Ureter (tissue), 1 donor: ENCODE measurements around the gene KIF26A. TPM values are rescaled to one million over a fixed set of nuclear protein-coding genes. Genes with fewer than 3 reads are reported as not detected.

Source experiments
- DNase-seq: peaks from one replicate; pipeline ENCODE4 v3.0.0-alpha.2; 2020; ENCODE audit warnings: low spot score
- total RNA-seq: library from RNA; stranded (reverse); gene quantifications from one replicate; pipeline ENCODE4 v1.2.4, GENCODE V29; 2023
- donor health status: DM: yes; HTN: yes; CAD: no.

Gene KIF26A
- total RNA-seq, 1 donor from 2014 or later: 6.1 TPM

DNA sequence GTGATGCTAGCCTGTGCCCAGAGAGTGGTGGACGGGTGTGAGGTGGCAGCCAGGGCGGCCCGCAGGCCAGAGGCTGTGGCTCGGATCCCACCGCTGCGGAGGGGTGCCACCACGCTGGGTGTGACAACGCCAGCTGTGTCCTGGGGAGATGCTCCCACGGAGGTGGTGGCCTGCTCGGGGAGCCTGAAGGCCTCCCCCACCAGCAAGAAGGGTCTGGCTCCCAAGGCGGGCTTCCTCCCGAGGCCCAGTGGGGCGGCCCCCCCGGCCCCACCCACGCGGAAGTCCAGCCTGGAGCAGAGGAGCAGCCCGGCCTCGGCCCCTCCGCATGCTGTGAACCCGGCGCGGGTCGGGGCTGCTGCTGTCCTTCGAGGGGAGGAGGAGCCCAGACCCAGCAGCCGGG is 38.2 kb downstream of the KIF26A start:
- DNase-seq: no peak

DNA sequence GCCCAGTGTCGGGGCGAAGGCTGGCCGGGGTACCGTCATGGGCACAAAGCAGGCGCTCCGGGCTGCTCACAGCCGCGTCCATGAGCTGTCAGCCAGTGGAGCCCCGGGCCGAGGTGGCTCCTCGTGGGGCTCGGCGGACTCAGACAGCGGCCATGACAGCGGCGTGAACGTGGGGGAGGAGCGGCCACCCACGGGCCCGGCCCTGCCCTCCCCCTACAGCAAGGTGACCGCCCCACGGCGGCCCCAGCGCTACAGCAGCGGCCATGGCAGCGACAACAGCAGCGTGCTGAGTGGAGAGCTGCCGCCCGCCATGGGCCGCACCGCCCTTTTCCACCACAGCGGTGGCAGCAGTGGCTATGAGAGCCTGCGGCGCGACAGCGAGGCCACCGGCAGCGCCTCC is 39.0 kb downstream of the KIF26A start:
- no peak for DNase-seq

DNA sequence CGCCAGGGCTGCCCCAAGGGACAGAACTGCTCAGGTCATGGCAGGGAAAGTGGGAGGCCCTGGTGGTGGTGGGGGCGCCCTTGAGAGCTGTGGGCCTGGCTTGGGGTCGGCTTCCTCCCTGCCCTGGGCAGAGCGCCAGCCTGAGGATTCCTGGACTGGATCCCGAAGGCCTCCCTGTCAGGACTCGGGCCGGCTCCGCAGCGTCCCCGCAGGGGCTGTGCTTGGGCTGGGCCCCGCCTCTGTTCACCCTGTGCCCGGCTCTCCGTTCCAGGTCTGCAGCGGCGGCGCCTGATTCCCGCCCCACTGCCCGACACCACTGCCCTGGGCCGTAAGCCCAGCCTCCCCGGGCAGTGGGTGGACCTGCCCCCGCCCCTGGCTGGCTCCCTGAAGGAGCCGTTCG is 39.9 kb downstream of the KIF26A start:
- DNase-seq: no peak

DNA sequence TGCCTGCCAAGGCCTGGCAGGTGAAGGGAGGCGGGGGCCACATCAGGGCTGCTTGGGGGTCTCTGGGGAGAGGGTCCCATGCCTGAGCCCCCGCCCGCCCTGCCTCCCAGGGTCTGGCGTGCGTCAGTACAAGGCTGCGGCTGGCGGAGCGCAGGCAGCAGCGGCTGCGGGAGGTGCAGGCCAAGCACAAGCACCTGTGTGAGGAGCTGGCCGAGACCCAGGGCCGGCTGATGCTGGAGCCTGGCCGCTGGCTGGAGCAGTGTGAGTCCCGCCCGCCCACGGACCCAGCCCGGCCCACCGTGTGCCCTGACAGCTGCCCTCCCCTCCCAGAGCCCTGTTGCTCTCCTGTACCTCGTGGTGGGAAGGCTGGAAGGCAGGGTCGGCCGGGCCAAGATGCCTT is 40.7 kb downstream of the KIF26A start:
- DNase-seq: no peak

DNA sequence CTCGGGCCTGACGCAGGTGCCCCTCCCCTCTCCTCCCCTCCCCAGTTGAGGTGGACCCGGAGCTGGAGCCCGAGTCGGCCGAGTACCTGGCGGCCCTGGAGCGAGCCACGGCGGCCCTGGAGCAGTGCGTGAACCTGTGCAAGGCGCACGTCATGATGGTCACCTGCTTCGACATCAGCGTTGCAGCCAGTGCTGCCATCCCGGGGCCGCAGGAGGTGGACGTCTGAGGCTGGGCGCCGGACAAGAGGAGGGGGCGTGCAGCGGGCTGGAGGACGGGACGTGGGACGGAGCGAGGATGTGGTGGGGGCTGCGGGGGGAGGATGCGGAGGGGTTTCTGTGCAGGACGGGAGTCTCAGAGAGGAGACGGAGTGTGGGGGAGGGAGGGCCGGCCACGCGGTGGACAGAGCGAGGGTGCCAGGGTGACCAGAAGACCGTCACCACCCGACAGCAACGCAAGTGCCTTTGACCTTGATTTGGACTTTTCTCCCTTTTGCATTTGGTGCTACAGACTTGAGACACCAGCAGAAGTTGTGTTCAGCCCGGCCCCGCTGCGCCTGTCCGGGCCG is 41.3 kb downstream of the KIF26A start:
- no peak for DNase-seq

DNA sequence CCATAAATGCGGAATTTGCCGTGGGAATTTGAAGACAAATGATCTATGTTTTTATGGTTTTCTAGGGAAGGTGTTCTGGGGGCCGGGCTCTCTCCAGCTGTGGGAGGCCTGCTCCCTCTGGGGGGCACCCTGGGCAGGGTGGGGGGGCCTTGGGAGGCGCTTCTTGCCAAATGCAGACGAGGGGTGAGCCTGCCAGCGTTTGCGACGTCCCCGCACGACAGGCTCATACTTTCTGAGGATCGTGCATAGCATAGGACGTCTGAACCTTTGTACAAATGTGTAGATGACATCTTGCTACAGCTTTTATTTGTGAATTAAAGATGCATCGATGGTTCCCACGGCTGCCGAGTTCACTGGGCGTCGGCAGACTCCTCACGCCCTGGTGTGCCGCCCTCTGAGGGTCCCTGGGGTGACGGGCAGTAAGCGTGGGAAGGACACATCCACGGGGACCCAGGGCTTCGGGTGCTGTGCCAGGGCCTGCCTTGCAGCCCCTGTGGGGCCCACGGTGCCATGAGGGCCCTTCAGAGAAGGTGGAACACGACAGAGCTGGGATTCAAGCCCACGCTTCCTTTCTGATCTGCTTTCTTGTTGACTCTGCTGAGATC is 42.3 kb downstream of the KIF26A start:
- no peak for DNase-seq

DNA sequence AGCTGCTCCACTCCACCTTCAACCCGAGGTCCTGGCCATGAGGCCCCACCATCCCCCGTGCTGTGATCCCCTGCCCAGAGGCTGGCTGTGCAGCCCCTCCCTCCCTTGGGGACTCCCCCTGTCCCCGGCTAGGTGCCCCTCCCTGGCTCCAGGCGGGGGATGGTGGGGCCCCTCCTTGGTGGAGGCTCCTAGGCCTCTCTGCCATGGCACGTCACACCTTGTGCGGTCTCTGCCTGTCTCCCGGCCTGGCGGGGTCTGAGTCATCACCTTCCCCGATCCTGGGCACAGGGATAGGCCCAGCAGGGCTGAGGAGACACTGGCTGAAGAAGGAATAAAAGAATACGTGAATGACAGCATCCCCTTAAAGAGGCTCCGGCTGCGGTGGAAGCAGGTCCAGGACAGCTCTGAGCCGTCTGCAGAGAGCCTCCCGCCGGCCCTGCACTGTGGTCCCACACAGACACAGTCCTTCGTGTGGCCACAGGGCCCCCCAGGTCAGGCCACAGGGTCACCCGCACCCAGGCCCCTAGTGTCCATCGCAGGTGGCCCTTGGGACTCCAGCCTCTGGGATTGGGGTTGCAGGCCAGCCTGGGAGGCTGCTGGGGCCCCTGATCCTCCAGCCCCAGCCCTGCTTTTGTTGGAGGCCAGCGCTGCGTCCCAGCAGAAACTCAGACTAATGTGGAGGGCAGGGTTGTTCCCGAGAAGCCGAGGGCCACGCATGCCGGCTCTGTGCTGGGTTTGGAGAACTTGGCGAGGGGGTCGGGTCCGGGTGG is 43.6 kb downstream of the KIF26A start:
- no peak for DNase-seq

DNA sequence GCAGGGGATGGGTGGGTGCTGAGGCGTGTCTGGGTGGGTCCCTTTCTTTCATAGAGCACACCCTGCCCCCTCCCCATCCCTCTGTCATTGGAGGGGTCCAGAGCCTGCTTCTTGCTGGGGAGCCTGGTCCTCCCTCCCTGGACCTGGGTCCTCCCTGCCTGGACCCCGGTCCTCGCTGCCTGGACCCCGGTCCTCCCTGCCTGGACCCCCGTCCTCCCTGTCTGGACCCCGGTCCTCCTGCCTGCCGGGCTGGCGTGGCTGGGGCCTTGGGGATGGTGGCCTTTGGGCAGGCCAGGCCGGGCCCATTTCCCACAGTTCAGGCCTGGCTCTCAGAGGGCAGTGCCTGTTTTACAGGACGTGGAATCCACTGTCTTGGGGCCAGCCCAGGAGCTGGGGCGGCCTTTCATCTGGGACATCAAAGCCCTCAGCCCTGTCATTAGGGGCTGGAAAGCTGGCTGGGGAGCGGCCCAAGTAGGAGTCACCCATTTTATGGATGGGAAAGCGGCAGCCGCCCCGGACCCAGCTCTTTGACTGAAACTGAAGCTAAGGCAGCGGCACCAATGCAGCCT is 44.6 kb downstream of the KIF26A start:
- no peak for DNase-seq

DNA sequence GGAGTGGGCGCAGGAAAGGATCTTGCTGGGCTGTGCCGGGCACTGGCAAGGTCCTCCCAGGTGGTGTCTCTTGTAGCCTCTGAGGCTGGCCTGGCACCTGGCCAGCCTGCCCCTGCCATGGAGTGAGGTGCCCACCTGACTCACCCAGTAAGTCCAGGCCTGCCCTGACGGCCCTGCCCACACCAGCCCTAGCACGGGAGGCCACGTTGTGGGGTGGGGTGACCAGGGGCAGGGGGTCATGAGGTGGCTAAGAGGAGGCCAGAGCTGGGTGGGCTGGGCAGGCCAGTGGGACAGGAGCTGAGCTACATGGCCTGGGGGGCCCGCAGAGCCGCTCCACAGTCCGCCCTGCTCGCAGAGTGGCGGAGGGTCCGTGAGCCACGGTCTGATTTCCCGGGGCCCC is 45.4 kb downstream of the KIF26A start:
- DNase-seq: no peak

DNA sequence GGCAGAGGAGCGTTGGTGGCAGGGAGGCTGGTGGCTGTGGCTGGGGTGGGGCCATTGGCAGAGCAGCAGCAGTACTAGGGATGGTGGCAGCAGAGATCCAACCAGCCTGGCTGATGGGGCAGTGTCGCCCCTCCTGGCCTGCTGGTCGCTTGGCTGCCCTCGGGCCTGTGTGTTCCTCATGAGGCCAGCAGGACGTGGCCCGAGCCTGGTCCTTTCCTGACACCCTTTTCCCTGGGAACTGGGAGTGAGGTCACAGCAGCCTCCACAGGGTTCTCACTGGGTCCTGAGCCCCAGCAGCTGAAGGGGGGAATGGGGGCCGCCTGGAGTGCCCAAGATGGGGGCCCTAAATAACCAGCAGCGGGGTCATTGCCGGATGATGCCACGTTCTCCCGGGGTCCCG is 46.1 kb downstream of the KIF26A start:
- DNase-seq: no peak

DNA sequence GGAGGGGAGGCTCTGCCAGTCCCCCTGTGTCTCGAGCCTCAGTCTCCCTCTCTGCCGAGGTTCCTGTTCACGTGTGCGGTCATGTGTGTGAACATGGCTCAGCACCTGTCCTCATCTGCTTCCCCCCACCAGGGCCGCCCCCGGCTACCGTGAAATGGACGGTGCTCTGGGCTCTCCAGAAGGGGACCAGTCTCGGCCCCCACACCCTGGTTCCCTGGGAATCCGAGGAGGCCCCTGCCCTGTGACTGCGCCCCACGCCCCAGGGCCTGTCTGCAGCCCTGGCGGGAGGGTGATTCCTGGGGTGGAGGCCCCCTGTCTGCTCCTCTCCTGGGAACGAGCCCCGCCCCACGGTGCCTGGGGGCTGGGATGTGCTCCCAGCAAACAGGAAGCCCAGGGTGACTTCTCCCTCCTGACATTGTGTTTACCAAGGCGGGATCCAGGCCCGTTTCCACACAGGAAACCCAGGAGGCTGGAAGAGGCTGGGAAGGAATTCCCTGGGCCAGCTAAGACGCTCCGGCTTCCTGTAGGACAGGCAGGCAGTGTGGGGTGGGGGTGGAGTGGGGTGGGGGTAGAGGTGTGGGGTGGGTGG is 46.6 kb downstream of the KIF26A start:
- DNase-seq: no peak

DNA sequence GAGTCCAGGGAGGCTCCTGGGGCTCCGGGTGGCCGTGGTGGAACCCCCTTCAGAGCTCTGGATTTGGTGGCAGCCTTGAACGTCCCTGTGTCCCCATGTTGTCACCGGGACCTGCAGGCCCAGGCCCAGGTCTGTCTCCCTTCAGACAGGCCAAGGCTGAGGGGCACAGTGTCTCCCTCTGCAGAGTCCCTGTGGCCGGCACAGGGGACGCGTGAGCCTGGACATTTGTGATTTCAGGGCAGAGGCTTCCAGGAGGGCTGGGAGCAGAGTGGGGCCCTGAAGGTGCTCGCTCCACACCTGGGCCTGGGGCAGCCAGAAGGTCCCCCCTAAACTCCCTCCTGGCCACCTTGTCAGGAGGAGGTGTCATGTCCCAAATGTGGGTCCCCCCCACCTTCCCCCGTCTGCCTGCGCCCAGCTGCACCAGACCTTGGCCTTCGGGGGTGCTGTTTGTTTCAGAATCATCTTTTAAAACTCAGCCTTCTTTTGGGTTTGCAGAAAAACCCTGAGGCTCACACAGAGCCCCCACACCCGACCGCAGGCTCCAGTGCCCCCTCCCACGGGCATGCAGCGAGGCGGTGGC is 47.6 kb downstream of the KIF26A start:
- DNase-seq: no peak

DNA sequence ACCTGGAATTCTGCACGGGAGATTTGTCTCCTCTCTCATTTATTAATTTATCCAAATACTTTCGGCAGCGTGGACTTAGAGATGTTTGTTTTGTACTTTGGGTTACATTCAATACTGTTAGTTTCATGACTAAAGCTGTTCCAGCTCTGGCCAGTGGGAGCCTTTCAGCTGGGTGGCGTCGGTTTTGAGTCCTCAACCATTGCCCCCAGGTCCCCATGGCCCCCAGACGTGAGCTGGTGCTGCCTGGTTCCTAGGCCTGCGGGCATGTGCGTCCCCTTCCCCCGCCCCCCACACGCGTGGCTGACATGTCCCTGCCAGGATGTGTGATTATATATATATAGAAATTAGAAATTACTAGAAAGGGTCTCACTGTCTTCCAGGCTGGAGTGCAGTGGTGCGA is 48.2 kb downstream of the KIF26A start:
- no peak for DNase-seq

DNA sequence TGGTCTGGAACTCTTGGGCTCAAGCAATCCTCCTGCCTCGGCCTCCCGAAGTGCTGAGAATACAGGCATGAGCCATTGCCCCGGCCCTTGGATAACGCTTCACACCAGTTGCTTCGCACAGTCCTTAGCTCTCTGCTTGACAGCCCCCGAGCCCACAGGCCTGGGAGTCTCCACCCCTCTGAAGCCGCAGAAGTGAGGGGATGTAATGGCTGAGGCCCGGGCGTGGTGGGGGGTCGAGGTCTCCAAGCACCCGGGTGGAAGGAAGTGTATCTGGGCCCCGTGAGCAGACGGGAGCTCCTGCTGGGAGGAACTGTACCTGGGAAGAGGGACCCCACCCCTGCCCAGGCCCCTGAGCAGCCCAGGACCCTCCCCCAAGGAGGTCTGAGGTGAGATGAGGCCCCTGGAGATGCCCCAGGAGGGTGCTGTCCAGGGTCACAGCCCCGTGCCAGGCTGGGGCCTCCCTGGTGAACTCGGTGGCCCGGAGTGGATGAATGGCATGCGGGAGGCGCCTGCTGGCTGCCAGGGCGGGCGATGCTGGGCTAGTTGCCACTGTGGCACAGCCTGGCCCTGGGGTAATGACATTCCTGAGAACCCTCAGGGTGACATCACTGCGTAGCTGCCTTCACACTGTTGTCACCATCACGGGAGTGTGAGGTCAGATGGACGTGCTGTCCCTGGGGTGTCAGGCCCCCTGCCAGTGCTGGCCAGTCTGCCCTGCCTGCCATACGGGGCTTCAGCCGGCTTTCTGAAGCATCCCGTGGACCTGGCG is 48.9 kb downstream of the KIF26A start:
- DNase-seq: no peak

DNA sequence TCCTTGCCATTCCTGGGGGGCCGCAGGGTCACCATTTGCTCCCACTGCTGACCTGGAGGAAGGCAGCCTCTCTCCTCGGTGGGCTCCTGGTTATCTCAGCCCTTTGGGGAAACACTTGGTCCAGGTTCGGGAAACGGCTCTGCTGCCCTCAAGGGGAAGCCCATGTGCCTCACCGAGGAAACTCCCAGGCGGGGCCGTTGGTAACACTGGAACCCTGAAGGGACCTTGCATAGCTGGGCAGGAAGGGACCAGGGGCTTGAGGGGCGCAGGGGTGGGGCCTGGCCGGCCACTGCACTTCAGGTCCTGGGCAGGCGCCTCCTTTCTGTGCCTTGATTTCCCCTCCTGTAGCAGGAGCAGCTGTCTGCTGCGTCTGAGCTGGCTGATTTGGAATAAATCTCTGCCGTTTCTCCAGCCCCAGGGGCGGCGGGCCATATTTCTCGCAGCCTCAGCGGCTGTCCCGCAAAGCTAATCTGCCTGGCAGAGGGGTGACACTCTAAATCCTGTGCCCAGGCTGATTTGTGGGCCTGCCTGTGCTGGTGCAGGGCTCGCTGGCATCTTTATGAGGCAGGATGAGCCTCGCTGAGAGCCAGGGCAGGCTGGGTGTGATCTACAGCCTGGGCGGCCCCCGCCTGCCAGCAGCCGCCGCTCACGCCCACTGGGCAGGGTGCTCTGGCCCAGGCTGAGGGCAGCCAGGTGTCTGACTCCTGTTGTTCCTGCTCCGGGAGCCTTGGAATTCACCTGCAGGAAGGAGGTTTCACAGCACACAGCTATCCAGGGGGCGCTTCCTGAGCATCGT is 49.7 kb downstream of the KIF26A start:
- DNase-seq: no peak

DNA sequence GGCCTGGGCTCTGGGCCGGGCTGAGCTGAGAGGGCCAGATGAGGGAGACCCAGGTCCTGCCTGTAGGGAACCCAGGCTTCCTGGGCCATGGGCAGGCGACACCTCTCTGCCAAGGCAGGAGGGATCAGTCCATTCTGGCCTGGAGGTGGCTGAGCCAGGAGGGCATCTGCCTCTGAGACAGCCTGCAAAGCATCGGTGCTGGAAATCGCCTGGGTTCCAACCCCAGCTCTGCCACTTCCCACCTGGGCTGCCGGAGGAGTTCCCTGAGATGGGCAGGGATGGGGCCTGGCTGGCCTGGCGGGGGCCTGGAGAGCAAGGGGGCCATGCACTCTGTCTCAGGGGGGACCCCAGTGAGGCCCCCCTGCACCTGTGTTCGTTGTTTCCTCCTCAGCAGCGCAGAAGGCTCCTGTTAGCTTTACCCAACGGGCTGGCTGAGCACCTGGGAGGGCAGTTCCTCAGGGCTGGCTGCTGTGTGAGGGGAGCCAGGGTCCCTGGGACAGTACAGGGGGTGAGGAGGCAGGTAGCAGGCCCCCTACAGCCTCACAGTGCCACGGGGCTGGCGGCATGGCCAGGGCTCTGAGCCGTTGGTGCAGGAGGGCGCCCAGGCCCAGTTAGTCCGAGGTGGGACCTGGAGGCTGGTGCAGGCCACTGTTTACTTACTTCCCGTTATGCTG is 50.5 kb downstream of the KIF26A start:
- no peak for DNase-seq

DNA sequence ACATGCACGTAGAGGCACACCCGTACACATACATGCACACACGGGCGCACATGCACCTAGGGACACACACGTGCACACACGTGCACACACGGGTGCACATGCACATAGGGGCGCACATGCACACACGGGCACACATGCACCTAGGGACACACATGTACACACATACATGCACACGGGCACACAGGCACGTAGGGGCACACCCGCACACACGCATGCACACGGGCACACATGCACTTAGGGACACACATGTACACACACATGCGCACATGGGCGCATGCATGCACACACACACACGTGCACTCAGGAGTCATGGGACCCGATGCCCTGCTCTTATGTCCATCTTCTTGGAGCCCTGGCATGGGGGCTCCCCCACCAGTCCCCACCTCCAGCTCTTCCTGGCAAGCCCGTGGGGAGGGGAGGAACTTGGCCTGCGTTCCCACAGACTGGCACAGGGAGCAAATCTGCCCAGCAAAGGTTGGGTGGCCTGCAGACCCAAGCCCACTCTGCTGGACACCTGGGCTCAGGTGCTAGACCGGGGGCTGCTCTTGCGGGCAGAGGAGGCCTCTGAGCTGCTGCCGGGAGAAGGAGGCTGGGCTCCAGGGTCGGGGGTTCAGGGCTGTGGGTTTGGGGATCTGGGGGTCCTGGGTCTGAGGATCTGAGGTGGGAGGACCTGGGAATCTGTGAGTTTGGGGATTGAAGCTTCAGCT is 51.4 kb downstream of the KIF26A start:
- no peak for DNase-seq

DNA sequence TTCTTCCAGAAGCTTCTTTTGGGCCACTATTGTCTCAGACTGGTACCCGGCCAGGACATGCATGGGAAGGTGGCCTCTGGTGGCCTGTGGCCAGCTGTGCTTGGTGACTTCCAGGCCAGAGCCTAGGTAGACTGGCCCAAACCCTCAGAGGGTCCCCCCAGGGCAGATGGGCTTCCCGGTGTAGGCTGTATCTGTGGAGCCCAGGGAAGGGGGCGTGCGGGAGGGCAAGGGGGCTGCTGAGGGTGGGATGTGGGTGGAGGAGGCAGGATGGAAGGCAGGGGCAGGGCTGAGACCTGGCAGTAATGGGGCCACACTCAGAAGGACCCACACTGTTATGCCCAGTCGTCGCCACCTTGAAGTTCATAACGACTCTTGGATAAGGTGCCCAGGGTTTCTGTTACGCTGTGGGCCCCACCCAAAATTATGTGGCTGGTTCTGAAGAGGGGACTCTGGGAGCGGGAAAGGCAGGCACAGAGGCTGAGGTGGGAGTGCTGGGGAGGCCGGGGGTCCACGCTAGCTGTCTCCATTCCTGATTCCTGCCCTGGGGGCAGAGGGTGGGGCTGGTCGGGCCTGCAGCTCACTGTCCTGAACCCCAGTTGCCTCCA is 52.1 kb downstream of the KIF26A start:
- DNase-seq: no peak

DNA sequence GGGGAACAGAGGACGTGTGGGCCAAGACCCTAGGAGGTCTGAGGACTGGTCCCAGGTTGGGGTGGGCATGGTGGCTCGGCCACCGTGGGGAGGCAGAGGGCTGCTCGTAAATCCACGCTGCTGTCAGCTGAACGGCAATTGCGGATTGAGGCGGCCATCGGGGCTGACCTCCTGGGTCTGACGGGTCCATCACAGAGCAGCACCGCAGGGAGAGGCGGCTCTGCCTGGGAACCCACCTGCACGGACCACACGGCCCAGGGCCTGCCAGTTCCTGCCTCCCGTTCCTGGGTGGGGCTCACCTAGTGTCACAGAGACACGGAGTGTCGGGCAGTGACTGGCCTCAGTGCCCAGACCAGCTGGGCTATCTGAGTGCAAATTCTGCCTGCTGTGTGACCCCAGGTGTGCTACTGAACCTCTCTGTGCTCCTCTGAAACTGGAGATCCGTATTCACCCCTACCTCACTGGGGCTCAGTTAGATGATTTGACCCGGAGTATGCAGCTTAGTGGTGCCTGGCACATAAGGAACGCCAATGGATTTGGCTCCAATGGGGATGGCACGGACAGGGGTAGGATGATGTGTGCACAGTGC is 53.1 kb downstream of the KIF26A start:
- DNase-seq: no peak
